ENCODE results near the gene SLCO1B3.

SLCO1B3 gene

DNA sequence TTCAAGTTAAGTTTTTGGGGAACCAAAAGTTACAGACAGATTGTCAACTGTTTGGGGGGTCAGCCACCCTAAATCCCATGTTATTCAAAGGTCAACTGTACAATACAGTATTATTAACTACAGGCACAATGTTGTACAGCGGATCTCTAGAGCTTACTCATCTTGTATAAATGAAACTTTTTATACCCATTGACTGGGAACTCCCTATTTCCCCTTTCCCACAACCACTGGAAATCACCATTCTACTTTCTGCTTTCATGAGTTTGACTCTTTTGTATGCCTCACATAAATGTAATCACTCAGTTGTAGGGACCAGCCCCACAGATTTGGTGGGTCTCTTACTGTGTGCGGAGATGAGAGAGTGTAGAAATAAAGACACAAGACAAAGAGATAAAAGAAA, 57.8 kb downstream of the SLCO1B3 start:
- Histone ChIP-seq H3K9me3 (ENCODE audit: insufficient read depth, low read depth, low read length) (no peaks in the 10 kb centered on the region), H3K27me3 (ENCODE audit: insufficient read depth, low read length) (no peaks in the 10 kb centered on the region), H3K36me3 (ENCODE audit: insufficient read depth, low read length) (no peaks in the 10 kb centered on the region), H3K9ac (ENCODE audit: low read depth, low read length) (no peak overlapping the region), H3K4me1 (ENCODE audit: insufficient read depth, low read length) (no peaks in the 10 kb centered on the region), H3K4me3 (ENCODE audit: low read length) (no peak overlapping the region), H3K27ac (ENCODE audit: low read depth, low read length) (no peak overlapping the region)
- 100% methylated on average over 1 of the region's 2 CpGs for WGBS

DNA sequence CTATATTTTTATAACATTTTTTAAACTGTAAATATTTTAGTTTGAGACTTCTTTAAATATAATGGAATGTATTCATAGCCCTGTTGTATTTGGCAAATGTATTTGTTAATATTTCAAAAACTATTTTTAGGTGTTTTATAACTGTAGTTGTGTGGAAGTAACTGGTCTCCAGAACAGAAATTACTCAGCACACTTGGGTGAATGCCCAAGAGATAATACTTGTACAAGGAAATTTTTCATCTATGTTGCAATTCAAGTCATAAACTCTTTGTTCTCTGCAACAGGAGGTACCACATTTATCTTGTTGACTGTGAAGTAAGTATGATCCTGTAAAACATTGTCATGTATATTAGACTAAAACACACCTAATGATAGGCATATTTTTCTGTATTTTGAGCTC, 72.8 kb downstream of the SLCO1B3 start:
- Histone ChIP-seq H3K27me3 (ENCODE audit: insufficient read depth, low read length) (no peaks in the 10 kb centered on the region), H3K4me3 (ENCODE audit: low read length) (no peak overlapping the region), H3K9ac (ENCODE audit: low read depth, low read length) (no peak overlapping the region), H3K9me3 (ENCODE audit: insufficient read depth, low read depth, low read length) (no peaks in the 10 kb centered on the region), H3K36me3 (ENCODE audit: insufficient read depth, low read length) (no peaks in the 10 kb centered on the region), H3K27ac (ENCODE audit: low read depth, low read length) (no peak overlapping the region), H3K4me1 (ENCODE audit: insufficient read depth, low read length) (no peaks in the 10 kb centered on the region)

DNA sequence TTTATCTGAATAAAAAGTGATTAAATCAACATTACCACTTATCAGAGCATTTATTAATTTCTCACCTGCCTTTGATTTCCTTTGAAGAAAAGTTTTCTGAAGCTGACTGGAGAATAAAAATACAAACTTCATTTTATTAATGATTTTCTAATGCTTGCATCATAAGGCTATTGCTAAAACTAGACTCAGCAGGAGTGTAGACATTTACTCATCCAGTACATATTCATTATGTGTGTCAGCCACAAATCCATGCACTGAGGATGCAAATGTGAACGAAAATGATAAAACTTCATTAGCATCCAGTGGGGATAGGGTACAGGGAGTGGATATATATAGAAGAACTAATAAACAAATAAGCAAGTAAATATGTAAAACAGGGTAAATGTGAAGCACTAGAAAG, 74.6 kb downstream of the SLCO1B3 start:
- Histone ChIP-seq H3K9me3 (ENCODE audit: insufficient read depth, low read depth, low read length) (peaks cover 5% of the 10 kb centered on the region; the same call in 1 of the 2 replicates), H3K4me3 (ENCODE audit: low read length) (no peak overlapping the region), H3K36me3 (ENCODE audit: insufficient read depth, low read length) (no peaks in the 10 kb centered on the region), H3K27me3 (ENCODE audit: insufficient read depth, low read length) (no peaks in the 10 kb centered on the region), H3K4me1 (ENCODE audit: insufficient read depth, low read length) (no peaks in the 10 kb centered on the region), H3K9ac (ENCODE audit: low read depth, low read length) (no peak overlapping the region), H3K27ac (ENCODE audit: low read depth, low read length) (no peak overlapping the region)
- WGBS: no CpG with 5 or more reads among the region's 1 CpG

DNA sequence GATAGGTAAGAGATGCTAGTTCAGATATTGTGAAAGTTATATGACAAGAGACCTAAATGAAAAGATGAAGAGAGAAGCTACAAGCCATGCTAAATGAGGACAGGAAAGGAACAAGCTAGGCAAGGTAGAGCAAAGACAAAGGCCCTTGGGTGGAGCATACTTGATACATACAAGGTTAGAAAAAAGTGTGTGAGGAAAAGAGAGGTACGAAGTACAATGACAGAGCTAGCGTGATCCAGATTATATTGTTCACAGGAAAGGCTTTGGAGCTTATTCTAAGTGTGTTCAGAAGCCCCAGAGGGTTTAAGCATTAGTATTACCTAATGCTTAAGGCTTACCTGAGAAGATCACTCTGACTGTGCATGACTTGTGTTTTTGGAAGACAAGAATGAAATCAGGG, 75.0 kb downstream of the SLCO1B3 start:
- Histone ChIP-seq H3K9me3 (ENCODE audit: insufficient read depth, low read depth, low read length) (peaks cover 5% of the 10 kb centered on the region; the same call in 1 of the 2 replicates), H3K27ac (ENCODE audit: low read depth, low read length) (no peak overlapping the region), H3K4me3 (ENCODE audit: low read length) (no peak overlapping the region), H3K27me3 (ENCODE audit: insufficient read depth, low read length) (no peaks in the 10 kb centered on the region), H3K4me1 (ENCODE audit: insufficient read depth, low read length) (no peaks in the 10 kb centered on the region), H3K36me3 (ENCODE audit: insufficient read depth, low read length) (no peaks in the 10 kb centered on the region), H3K9ac (ENCODE audit: low read depth, low read length) (no peak overlapping the region)
- WGBS: 90% methylated on average over 2 of the region's 2 CpGs

DNA sequence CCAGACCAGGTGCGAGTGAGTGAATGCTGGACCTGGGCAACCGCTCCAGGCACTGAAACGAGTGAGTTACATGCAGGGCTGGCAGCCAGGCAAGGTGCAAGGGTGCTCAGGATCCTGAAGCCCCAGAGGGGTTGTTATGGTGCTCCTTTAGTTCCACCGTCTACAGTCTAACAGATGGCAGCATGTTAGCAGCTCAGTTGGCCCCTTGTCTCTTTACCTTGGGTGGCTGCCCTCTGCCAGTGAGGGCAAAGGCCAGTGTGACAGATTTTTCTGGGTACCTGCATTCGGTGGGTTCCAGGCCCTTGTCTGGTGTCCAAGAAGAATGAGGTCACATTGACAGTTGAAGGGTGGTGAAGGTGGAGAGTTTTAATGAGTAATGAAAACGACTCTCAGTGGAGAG, 106.8 kb downstream of the SLCO1B3 start:
- WGBS: 89% methylated on average over 6 of the region's 6 CpGs

DNA sequence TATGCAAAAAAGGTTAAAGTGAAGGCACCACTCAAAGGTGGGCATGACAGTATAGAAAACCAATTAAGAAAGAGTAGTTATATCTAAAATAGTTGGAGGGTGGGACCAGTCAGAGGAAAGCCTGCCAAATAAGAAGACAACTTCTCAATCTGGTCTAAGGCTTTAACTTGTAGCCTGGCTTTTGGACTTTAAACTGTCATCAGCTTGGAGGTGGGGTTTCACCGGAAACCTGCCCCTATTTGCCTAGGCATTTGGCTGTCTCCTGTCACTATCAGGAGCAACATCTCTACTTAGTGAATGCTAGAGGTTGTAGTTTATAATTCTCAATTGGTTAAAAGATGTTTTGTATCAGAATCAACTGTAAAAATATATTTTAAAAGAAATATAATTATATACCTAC, 107.3 kb downstream of the SLCO1B3 start:
- no peak overlapping the region for H3K27ac ChIP-seq (ENCODE audit: low read depth, low read length)
- no peak overlapping the region for H3K9ac ChIP-seq (ENCODE audit: low read depth, low read length)
- 96% methylated on average over 1 of the region's 1 CpG for WGBS
- no peaks in the 10 kb centered on the region for H3K27me3 ChIP-seq (ENCODE audit: insufficient read depth, low read length)
- no peaks in the 10 kb centered on the region for H3K4me1 ChIP-seq (ENCODE audit: insufficient read depth, low read length)
- peaks cover 13% of the 10 kb centered on the region; the same call in 1 of the 2 replicates for H3K9me3 ChIP-seq (ENCODE audit: insufficient read depth, low read depth, low read length)
- H3K36me3 ChIP-seq (ENCODE audit: insufficient read depth, low read length): no peaks in the 10 kb centered on the region
- no peak overlapping the region for H3K4me3 ChIP-seq (ENCODE audit: low read length)

More for the DNA sequence above, 106.8 kb downstream of the SLCO1B3 start:
- H3K4me3 ChIP-seq (ENCODE audit: low read length): no peak overlapping the region
- peaks cover 14% of the 10 kb centered on the region; the same call in 1 of the 2 replicates for H3K9me3 ChIP-seq (ENCODE audit: insufficient read depth, low read depth, low read length)
- no peaks in the 10 kb centered on the region for H3K4me1 ChIP-seq (ENCODE audit: insufficient read depth, low read length)
- H3K9ac ChIP-seq (ENCODE audit: low read depth, low read length): no peak overlapping the region
- H3K36me3 ChIP-seq (ENCODE audit: insufficient read depth, low read length): no peaks in the 10 kb centered on the region
- no peaks in the 10 kb centered on the region for H3K27me3 ChIP-seq (ENCODE audit: insufficient read depth, low read length)
- H3K27ac ChIP-seq (ENCODE audit: low read depth, low read length): no peak overlapping the region

DNA sequence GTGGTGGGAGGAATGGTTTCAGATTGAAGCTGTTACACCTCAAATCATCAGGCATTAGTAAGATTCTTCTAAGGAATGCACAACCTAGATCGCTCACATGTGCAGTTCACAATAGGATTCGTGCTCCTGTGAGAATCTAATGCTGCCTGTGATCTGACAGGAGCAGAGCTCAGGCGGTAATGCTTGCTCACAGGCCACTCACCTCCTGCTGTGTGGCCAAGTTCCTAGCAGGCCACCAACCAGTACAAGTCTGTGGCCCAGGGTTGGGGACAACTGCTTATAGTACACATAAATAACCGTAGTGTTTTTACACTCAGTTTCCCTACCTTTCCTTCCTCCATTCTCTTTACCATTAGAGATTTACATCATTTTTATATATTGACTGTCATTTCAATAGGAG, 121.4 kb downstream of the SLCO1B3 start:
- Histone ChIP-seq H3K9ac (ENCODE audit: low read depth, low read length) (no peak overlapping the region), H3K27ac (ENCODE audit: low read depth, low read length) (no peak overlapping the region), H3K9me3 (ENCODE audit: insufficient read depth, low read depth, low read length) (no peaks in the 10 kb centered on the region), H3K4me3 (ENCODE audit: low read length) (no peak overlapping the region), H3K4me1 (ENCODE audit: insufficient read depth, low read length) (no peaks in the 10 kb centered on the region), H3K36me3 (ENCODE audit: insufficient read depth, low read length) (no peaks in the 10 kb centered on the region), H3K27me3 (ENCODE audit: insufficient read depth, low read length) (no peaks in the 10 kb centered on the region)
- WGBS: 77% methylated on average over 4 of the region's 4 CpGs

DNA sequence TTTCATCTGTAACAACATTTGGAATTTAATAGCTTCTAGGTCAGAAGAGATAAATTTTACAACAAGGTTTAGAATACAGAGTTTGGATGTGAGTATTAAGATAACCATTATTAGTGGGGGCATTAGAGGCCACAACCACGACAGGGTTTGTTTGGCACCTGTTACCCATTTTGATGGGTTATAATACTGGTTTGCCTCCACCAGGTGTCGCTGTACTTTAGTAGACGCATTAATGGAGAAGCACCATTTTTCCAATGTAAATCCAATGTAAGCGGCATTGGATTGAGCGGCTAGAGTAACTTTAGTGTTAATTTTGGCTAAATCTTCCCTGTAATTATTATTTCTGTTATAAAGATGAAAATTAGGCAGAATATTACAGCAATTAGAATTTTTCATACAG, 136.2 kb downstream of the SLCO1B3 start:
- Histone ChIP-seq H3K27ac (ENCODE audit: low read depth, low read length) (no peak overlapping the region), H3K36me3 (ENCODE audit: insufficient read depth, low read length) (no peaks in the 10 kb centered on the region), H3K9ac (ENCODE audit: low read depth, low read length) (no peak overlapping the region), H3K9me3 (ENCODE audit: insufficient read depth, low read depth, low read length) (no peaks in the 10 kb centered on the region), H3K4me3 (ENCODE audit: low read length) (no peak overlapping the region), H3K4me1 (ENCODE audit: insufficient read depth, low read length) (no peaks in the 10 kb centered on the region), H3K27me3 (ENCODE audit: insufficient read depth, low read length) (no peaks in the 10 kb centered on the region)
- WGBS: 34% methylated on average over 5 of the region's 5 CpGs

DNA sequence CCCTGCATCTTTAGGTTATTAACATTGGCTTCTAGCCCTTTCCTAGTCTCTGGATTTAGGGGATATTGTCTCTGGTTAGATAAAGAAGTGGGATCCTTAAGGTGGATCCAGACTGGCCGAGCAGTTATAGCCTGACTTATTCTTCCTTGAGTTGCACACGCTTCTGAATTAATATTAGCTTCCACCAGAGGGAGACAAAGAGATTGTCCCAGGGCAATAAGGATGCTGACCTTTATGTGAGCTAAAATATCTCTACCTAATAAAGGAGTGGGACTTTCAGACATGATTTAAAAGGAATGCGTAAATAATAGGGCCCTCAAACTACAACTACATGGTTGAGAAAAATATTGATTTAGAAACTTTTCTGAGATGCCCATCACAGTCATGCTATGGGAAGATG, 139.7 kb downstream of the SLCO1B3 start:
- no peaks in the 10 kb centered on the region for H3K9me3 ChIP-seq (ENCODE audit: insufficient read depth, low read depth, low read length)
- 77% methylated on average over 2 of the region's 3 CpGs for WGBS
- no peak overlapping the region for H3K9ac ChIP-seq (ENCODE audit: low read depth, low read length)
- H3K4me1 ChIP-seq (ENCODE audit: insufficient read depth, low read length): no peaks in the 10 kb centered on the region
- no peak overlapping the region for H3K27ac ChIP-seq (ENCODE audit: low read depth, low read length)
- H3K36me3 ChIP-seq (ENCODE audit: insufficient read depth, low read length): no peaks in the 10 kb centered on the region
- no peaks in the 10 kb centered on the region for H3K27me3 ChIP-seq (ENCODE audit: insufficient read depth, low read length)
- no peak overlapping the region for H3K4me3 ChIP-seq (ENCODE audit: low read length)

DNA sequence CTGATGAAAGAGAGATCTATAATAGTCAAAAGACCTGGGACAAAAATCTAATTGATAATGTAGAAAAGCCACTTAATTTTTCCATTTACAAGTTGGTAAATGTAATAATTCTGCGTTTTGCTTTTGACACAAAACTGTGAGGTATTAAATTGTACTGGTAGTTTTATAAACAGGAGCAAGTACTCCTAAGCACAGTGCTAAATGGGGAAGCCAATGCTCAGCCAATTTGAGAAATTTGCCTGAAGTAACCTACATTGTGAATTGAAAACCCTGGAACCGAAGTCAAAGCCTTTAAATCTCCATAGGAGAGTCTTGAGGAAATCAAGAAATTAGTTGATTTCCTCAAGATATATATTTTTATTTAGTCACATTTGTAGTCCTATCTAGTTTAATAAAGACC, 152.8 kb downstream of the SLCO1B3 start:
- WGBS: 98% methylated on average over 2 of the region's 2 CpGs

DNA sequence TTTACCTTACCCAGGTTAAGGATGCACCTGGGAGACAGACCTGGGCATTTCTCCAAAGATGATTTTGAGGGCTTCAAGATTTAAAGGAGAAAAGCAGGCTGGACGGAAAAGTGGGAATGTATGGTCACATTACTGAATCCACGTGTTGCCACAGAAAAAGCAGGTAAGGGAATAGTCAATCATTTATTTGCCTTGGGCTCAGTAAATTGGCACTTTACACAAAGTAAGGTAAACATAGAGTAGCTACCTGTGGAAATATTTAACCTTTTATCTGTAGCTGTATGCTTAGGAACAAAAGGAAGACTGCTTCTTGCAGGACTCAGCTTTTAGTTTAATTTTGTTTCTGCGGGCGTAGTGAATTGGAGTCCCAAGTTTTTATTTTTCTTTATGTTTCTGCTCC, 153.3 kb downstream of the SLCO1B3 start:
- Histone ChIP-seq H3K27ac (ENCODE audit: low read depth, low read length) (no peak overlapping the region), H3K9me3 (ENCODE audit: insufficient read depth, low read depth, low read length) (peaks cover 49% of the 10 kb centered on the region), H3K4me1 (ENCODE audit: insufficient read depth, low read length) (no peaks in the 10 kb centered on the region), H3K9ac (ENCODE audit: low read depth, low read length) (no peak overlapping the region), H3K27me3 (ENCODE audit: insufficient read depth, low read length) (no peaks in the 10 kb centered on the region), H3K36me3 (ENCODE audit: insufficient read depth, low read length) (no peaks in the 10 kb centered on the region), H3K4me3 (ENCODE audit: low read length) (no peak overlapping the region)
- 86% methylated on average over 4 of the region's 4 CpGs for WGBS

More for the DNA sequence above, 152.8 kb downstream of the SLCO1B3 start:
- Histone ChIP-seq H3K27ac (ENCODE audit: low read depth, low read length) (no peak overlapping the region), H3K9ac (ENCODE audit: low read depth, low read length) (no peak overlapping the region), H3K4me1 (ENCODE audit: insufficient read depth, low read length) (no peaks in the 10 kb centered on the region), H3K27me3 (ENCODE audit: insufficient read depth, low read length) (no peaks in the 10 kb centered on the region), H3K36me3 (ENCODE audit: insufficient read depth, low read length) (no peaks in the 10 kb centered on the region), H3K9me3 (ENCODE audit: insufficient read depth, low read depth, low read length) (peaks cover 49% of the 10 kb centered on the region), H3K4me3 (ENCODE audit: low read length) (no peak overlapping the region)
